SU-DHL-6 (cell line): ENCODE data around the gene BCLAF1.

ENCODE experiments used
- H2AFZ ChIP-seq: fragments of 200-600 bp; sonication (generic); 2 replicates; pipeline ENCODE4 v1.6.1; 2014; ENCODE audit warnings: low read depth, mild to moderate bottlenecking, moderate library complexity, mixed read lengths, antibody characterized with exemption, low read length; ENCODE audit not compliant: severe bottlenecking
- H3F3A ChIP-seq: fragments of 200-600 bp; shearing (Covaris generic); 2 replicates; pipeline ENCODE4 v1.6.0; 2016; ENCODE audit warnings: antibody characterized with exemption, mild to moderate bottlenecking; ENCODE audit not compliant: insufficient read depth
- H3K27ac ChIP-seq: fragments of 200-600 bp; sonication (generic); 2 replicates; pipeline ENCODE4 v1.5.1; 2016; ENCODE audit warnings: low read depth, mild to moderate bottlenecking, low read length, moderate library complexity, mixed read lengths
- H3K27me3 ChIP-seq: fragments of 200-600 bp; sonication (generic), shearing (Covaris generic); 2 replicates; pipeline ENCODE4 v1.6.0; 2014; ENCODE audit warnings: mild to moderate bottlenecking, low read length
- H3K36me3 ChIP-seq: fragments of 200-600 bp; sonication (generic); 2 replicates; pipeline ENCODE4 v1.6.1; 2014; ENCODE audit warnings: mild to moderate bottlenecking, low read length, mixed read lengths
- H3K4me2 ChIP-seq: fragments of 300-600, 200-600 bp; shearing (Covaris generic), sonication (generic); 2 replicates; pipeline ENCODE4 v1.6.0; 2014; ENCODE audit warnings: low read length, low read depth, mild to moderate bottlenecking; ENCODE audit not compliant: poor library complexity, severe bottlenecking
- H3K4me3 ChIP-seq: fragments of 200-600 bp; sonication (generic); 2 replicates; pipeline ENCODE4 v1.5.1; 2014; ENCODE audit warnings: antibody characterized with exemption, low read length, mild to moderate bottlenecking, mixed read lengths; ENCODE audit not compliant: insufficient read depth, poor library complexity, severe bottlenecking
- H3K79me2 ChIP-seq: fragments of 200-600 bp; sonication (generic); 2 replicates; pipeline ENCODE4 v1.6.1; 2014; ENCODE audit warnings: mild to moderate bottlenecking, low read length, moderate library complexity; ENCODE audit not compliant: insufficient read depth
- H3K9ac ChIP-seq: fragments of 200-600 bp; sonication (generic); 2 replicates; pipeline ENCODE4 v1.7.0; 2014; ENCODE audit warnings: mild to moderate bottlenecking, low read length
- H3K9me2 ChIP-seq: fragments of 200-600 bp; sonication (generic); replicated peaks from 2 replicates; pipeline ENCODE4 v1.6.1; 2014; ENCODE audit warnings: low read length; ENCODE audit not compliant: insufficient read depth
- H3K9me3 ChIP-seq: fragments of 200-600 bp; sonication (generic); 2 replicates; pipeline ENCODE4 v1.6.1; 2014; ENCODE audit warnings: low read length, mixed read lengths; ENCODE audit not compliant: insufficient read depth
- H4K20me1 ChIP-seq: fragments of 200-600 bp; sonication (generic); 2 replicates; pipeline ENCODE4 v1.6.1; 2014; ENCODE audit warnings: low read depth, mild to moderate bottlenecking, antibody characterized with exemption, low read length, moderate library complexity, mixed read lengths
- EZH2phosphoT487 ChIP-seq: fragments of 200-600 bp; sonication (generic), shearing (Covaris generic); conservative IDR thresholded peaks from 2 replicates; pipeline ENCODE4 v1.6.1; 2018; ENCODE audit warnings: mild to moderate bottlenecking, antibody characterized with exemption, low read length, moderate library complexity, mixed read lengths
- TF ChIP-seq, protein P1 (sequence below): fragments of 200-600 bp; sonication (generic); IDR thresholded peaks from one replicate; pipeline ENCODE4 v1.5.1; 2017; ENCODE audit warnings: antibody characterized with exemption, mild to moderate bottlenecking, low read length, moderate library complexity; ENCODE audit not compliant: insufficient read depth, poor library complexity, severe bottlenecking

The BCLAF1 gene

GRCh38 chr6:136330634-136331033 lies 41.0 kb upstream of the BCLAF1 start:
- Histone ChIP-seq H3K27ac (no peak overlapping the region), H3K4me2 (no peak overlapping the region), H3K36me3 (no peaks in the 10 kb centered on the region), H3K9me2 (no peaks in the 10 kb centered on the region), H4K20me1 (no peaks in the 10 kb centered on the region), H3F3A (no peaks in the 10 kb centered on the region), H2AFZ (no peak overlapping the region), H3K4me3 (no peak overlapping the region), H3K9me3 (no peaks in the 10 kb centered on the region), H3K79me2 (no peaks in the 10 kb centered on the region), H3K9ac (no peak overlapping the region), H3K27me3 (no peaks in the 10 kb centered on the region)
- TF ChIP-seq EZH2phosphoT487: no peak
- TF ChIP-seq, protein P1, sequence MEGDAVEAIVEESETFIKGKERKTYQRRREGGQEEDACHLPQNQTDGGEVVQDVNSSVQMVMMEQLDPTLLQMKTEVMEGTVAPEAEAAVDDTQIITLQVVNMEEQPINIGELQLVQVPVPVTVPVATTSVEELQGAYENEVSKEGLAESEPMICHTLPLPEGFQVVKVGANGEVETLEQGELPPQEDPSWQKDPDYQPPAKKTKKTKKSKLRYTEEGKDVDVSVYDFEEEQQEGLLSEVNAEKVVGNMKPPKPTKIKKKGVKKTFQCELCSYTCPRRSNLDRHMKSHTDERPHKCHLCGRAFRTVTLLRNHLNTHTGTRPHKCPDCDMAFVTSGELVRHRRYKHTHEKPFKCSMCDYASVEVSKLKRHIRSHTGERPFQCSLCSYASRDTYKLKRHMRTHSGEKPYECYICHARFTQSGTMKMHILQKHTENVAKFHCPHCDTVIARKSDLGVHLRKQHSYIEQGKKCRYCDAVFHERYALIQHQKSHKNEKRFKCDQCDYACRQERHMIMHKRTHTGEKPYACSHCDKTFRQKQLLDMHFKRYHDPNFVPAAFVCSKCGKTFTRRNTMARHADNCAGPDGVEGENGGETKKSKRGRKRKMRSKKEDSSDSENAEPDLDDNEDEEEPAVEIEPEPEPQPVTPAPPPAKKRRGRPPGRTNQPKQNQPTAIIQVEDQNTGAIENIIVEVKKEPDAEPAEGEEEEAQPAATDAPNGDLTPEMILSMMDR: no peak

DNA sequence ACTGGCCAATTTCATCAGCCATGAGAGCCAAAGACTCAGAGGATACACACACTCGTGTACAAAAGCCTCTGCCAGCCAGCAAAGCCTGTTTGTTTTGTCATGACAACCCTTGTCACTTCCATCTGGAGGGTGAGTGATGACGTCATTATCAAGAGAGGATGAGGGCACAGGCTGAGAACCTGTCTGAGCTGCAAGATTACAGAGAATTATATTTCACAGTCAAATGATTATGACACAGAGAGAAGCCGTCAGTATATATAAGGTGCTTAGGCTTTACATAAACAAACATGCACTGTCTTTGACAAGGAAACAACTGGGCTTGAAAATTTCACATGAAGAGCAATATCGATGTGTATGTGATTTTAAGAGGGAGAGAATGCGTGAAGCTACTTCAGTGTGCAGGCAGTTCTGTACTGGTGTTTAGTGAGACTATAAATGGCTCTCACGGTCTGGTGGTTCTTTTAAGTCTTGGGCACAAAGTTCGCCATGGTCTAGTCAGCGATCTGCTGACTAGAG lies 36.5 kb upstream of the BCLAF1 start:
- no peaks in the 10 kb centered on the region for H3K36me3 ChIP-seq
- no peaks in the 10 kb centered on the region for H3K9me2 ChIP-seq
- H4K20me1 ChIP-seq: no peaks in the 10 kb centered on the region
- no peaks in the 10 kb centered on the region for H3F3A ChIP-seq
- TF ChIP-seq, protein P1: no peak
- TF ChIP-seq EZH2phosphoT487: no peak
- H3K9me3 ChIP-seq: no peaks in the 10 kb centered on the region
- H3K4me3 ChIP-seq: no peak overlapping the region
- H3K27me3 ChIP-seq: no peaks in the 10 kb centered on the region
- peak overlapping the region; percentile 27 for H3K4me2 ChIP-seq
- H3K79me2 ChIP-seq: no peaks in the 10 kb centered on the region
- no peak overlapping the region for H3K9ac ChIP-seq
- H3K27ac ChIP-seq: no peak overlapping the region
- H2AFZ ChIP-seq: peak overlapping the region; percentile 18

DNA sequence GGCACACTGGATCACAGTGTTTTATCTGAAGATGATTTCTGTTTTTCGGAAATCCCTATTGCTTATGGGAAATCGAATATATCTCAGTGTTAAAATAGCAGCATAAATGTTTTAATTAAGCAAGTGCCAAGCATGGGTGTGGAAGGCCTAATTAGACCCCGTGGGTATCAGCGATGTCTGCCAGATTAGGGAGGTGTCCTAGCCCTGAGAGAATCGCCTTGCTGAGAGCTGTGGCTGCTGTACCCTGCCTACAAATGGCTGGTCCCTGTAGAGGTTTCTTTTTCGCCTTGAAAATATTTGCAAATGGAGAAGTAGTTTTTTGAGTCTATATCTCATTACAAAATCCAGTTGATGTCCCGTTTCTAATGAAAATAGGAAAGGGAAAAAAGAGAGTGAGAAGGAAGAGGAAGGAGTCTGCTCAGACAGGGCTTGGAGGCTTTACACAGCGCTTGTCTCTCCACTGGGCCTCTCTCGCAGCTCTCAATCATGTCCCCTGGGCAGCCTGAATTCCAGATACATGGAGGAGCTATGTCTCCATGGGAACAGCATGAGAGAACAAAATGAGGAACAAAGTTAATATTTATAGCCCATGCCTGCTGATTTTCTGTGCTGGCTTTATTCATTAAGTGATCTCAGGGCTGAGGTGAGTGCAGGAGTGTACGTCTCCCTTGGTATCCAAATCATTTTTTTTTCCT lies 35.2 kb upstream of the BCLAF1 start:
- Histone ChIP-seq H3K79me2 (no peaks in the 10 kb centered on the region), H4K20me1 (no peaks in the 10 kb centered on the region), H3K4me2 (no peak overlapping the region), H3K36me3 (no peaks in the 10 kb centered on the region), H3K27ac (no peak overlapping the region), H3K9ac (no peak overlapping the region), H3K9me3 (no peaks in the 10 kb centered on the region), H3F3A (no peaks in the 10 kb centered on the region), H3K4me3 (no peak overlapping the region), H2AFZ (no peak overlapping the region), H3K27me3 (no peaks in the 10 kb centered on the region), H3K9me2 (no peaks in the 10 kb centered on the region)
- TF ChIP-seq, protein P1: no peak
- TF ChIP-seq EZH2phosphoT487: no peak
